Stimulated activated CD8-positive, alpha-beta memory T cell treated with anti-CD3 and anti-CD28 coated beads, Interleukin-4, amount 100 ng/mL, for 1 hour (primary cell): ENCODE results near the gene SMAD3.

Experiments
- DNase-seq, 2 donors: peaks; one replicate each; pipeline ENCODE4 v3.0.0-alpha.2; 2020; ENCODE audit warnings: low read depth in 2 of 2, low spot score in 1 of 2

Gene SMAD3

GRCh38 chr15:67194171-67195114 lies 129.0 kb downstream of the SMAD3 start:
- DNase-seq = no peak

DNA sequence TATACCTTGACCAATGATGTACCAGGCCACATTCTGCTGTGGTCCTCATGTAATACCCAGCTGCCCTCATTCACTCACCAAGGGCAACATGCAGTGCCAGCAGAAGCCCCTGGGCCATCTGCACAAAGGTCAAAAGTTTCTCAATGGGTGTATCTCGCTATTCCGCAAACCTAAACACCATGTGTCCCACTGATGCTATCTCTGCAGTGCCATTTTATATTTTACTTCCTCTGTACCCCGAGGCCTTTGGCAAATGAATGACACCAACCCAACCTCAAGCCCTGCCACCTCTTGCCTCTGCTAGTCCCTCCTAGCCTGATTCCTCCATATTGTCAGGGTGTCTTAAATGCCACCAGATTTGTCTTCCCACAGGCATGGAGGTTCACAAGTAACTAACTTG lies 129.9 kb downstream of the SMAD3 start:
- no peak for DNase-seq

- DNase-seq = no peak
These were observed 130.8 kb downstream of the SMAD3 start for GRCh38 chr15:67196222-67196621.

GRCh38 chr15:67196672-67197363 lies 131.4 kb downstream of the SMAD3 start:
- DNase-seq = no peak

GRCh38 chr15:67197364-67197695 lies 131.9 kb downstream of the SMAD3 start:
- no peak for DNase-seq

DNA sequence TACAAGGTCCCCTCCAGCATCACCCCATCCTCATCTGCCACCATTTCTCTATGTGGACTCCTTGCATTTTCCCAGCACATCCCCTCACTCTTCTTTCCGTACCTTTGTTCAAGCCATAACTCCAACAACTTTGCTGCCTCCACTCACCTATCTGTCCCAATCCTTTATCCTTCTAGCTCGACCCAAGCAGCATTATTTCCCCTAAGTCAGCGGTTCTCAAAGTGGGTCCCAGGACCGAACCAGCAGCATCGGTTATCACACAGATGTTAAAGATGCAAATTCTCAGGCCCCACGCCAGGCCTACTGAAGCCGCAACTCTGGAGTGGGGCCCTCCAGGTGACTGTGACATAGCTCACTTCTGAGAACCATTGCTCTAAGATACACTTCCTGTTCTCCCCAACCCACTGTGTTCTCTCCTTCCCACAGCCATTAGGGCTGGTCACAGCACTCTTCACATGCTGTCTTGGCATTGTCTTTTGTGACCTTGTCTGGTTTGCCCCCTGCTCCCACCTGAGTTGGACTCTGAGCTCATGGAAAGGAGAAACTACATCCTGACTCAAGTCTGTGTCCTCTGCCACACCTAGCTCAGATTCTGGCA lies 132.9 kb downstream of the SMAD3 start:
- no peak for DNase-seq

DNA sequence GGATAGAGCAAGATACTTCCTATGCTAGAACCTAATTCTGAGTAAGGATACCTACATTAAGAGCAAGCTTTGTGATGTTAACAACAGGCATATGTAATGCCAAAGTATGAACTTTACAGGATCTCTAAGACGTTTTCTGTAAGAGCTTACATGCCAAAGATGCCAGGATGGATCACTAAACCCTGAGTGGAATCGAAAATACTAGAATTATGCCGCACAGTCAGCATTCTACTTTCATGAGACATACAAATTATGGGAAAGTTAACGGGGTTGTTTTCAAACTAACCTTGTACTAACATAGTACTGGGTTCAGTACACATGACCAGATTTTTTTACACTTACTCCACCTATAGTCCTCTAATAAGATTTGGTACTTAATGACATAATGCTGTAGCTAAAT lies 134.0 kb downstream of the SMAD3 start:
- DNase-seq = no peak

- DNase-seq = no peak
These were observed 134.7 kb downstream of the SMAD3 start for GRCh38 chr15:67199881-67200763.

GRCh38 chr15:67201136-67201535 lies 135.7 kb downstream of the SMAD3 start:
- DNase-seq = no peak

- no peak for DNase-seq
These were observed 136.7 kb downstream of the SMAD3 start for GRCh38 chr15:67202091-67202490.

DNA sequence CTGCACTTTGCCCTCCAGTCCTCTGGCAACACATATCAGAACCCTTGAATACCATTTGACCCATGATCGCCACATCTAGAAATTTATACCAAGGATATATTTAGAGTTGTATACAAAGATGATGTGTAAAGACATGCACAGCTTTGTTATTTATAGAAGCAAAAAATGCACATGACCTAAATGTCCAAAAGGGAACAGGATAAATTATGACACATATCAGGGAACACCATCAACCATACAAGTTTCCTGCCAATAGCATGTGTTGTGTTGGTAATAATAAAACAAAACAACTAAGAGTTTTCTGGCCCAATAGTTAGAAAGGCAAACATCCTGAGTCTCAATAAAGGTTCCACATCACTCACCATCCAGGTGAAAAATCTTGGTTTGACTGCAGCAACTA lies 137.6 kb downstream of the SMAD3 start:
- no peak for DNase-seq

DNA sequence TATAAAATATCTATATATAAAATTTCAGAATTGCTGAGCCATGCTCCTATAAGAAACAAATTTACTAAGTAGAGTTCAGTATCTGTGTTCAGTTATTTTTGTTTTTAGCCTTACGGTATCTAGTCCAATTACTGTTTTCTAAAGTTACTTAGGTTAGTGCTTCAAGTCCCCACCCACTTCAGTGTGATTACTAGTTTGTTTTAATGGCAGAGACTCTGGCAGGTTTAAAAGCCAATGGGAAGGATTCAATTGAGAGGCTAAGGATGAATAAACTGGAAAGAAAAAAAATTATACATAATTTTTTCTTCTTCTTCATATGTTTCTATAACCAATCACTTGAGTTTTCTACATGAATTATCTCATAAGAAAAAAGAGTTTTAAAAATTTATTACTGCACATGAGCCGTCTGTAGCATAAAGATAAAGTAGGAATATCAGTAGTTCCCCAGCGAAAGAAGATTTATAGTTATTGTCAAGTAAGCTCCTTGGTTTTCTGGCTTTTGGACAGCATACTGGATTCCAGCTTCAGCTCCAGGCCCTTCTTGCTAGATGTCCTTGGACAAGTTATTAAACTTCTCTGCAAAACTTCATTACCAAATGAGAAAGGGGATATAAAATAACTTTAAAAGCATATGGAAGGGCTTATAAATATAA lies 142.3 kb downstream of the SMAD3 start:
- no peak for DNase-seq

DNA sequence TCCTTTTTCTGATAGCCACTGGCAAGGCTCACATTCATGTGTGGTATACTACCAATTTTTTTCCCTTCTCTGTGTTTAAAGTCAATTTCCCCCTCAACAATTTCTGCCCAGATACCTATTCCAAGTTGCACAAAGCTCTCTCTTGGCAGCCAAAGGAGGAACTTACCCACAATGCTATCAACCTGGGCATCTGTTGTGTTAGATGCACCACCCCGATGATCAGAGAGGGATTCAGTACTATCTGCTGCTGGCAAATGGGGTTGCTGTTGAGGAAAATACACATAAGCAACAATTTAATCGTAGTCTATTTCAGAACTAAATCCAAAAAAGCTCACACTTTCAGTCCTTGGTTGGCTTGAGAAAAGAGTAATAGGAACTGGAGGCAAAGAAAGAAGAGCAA lies 143.0 kb downstream of the SMAD3 start:
- DNase-seq = no peak

- DNase-seq = no peak
These were observed 145.3 kb downstream of the SMAD3 start for GRCh38 chr15:67210555-67211168.

DNA sequence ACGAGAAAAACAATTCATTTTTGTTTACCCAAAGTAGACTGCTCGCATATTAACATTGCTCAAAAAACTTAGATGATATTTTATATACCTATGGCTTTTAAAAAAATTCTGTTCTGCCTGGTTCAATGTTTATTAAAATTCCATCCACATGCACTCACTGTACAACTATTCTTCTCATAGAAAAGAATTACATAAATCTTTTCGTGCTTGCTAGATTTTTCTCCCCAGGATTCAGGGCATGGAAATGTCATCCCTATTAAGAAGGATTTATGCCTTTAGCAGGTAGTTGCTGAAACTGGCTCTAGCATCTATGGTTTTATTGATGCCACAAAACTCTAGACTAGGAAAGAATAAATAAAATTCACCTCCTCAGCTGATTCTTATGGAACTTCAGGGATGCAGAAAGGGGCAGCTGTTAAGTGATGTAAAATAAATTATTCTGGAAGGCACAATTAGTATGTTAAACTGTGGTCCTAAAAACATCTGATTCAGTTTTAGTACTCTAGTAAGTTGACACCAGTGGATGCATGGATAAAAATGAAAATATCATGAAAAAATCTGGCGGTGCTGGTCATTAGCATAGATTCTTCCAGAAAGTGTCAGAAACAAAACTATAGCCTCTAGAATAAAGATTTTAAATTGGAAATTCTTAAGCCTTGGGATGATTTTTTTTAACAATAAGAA lies 147.4 kb downstream of the SMAD3 start:
- DNase-seq = no peak

DNA sequence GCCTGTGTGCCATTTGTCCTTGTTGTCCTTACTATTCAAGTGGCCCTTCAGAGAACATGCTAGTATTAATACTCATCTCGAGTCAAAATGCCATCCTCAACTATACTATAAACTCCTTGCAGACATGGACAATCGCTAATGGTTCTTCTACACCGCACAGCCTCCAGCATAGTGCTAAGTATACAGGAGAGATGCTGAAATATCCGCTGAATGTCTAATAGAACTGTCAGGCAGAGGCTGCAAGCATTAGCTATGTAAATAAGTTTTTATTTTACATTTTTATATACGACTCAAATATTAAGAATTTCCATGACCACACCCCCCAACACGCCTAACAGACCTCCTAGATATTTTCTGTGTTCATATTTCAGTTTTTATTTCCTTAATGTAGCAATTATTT lies 149.7 kb downstream of the SMAD3 start:
- no peak for DNase-seq

DNA sequence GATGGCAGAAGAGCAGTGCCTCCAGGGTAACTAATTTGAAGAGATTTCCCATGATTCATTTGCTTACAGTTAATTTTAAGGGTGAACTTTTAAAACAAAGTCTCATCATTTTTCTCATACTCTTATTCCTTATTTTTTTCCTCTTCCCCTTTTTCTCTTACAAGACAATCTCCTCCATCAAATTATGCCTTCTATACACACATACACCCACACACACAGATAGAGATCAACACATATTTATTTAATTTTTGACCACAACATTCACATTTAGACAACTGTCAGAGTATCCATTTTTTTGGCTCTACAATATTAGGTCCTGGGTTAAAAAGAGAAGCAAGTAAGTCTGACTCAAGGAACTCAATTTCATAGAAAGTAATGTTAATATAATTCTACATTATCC lies 151.5 kb downstream of the SMAD3 start:
- no peak for DNase-seq

- no peak for DNase-seq
These were observed 153.0 kb downstream of the SMAD3 start for GRCh38 chr15:67218428-67218827.

GRCh38 chr15:67219288-67219687 lies 153.9 kb downstream of the SMAD3 start:
- DNase-seq = no peak

GRCh38 chr15:67224889-67225288 lies 159.5 kb downstream of the SMAD3 start:
- DNase-seq = no peak
